HG03439 (cell line): ENCODE measurements around the gene CHST15.

ENCODE experiments used
- ATAC-seq: cut with Tn5 transposase; IDR thresholded peaks from one replicate; pipeline ENCODE4 v1.9.1; 2021; ENCODE audit warnings: mild to moderate bottlenecking, moderate library complexity; ENCODE audit not compliant: unreplicated experiment

The CHST15 gene, protein sequence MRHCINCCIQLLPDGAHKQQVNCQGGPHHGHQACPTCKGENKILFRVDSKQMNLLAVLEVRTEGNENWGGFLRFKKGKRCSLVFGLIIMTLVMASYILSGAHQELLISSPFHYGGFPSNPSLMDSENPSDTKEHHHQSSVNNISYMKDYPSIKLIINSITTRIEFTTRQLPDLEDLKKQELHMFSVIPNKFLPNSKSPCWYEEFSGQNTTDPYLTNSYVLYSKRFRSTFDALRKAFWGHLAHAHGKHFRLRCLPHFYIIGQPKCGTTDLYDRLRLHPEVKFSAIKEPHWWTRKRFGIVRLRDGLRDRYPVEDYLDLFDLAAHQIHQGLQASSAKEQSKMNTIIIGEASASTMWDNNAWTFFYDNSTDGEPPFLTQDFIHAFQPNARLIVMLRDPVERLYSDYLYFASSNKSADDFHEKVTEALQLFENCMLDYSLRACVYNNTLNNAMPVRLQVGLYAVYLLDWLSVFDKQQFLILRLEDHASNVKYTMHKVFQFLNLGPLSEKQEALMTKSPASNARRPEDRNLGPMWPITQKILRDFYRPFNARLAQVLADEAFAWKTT

DNA sequence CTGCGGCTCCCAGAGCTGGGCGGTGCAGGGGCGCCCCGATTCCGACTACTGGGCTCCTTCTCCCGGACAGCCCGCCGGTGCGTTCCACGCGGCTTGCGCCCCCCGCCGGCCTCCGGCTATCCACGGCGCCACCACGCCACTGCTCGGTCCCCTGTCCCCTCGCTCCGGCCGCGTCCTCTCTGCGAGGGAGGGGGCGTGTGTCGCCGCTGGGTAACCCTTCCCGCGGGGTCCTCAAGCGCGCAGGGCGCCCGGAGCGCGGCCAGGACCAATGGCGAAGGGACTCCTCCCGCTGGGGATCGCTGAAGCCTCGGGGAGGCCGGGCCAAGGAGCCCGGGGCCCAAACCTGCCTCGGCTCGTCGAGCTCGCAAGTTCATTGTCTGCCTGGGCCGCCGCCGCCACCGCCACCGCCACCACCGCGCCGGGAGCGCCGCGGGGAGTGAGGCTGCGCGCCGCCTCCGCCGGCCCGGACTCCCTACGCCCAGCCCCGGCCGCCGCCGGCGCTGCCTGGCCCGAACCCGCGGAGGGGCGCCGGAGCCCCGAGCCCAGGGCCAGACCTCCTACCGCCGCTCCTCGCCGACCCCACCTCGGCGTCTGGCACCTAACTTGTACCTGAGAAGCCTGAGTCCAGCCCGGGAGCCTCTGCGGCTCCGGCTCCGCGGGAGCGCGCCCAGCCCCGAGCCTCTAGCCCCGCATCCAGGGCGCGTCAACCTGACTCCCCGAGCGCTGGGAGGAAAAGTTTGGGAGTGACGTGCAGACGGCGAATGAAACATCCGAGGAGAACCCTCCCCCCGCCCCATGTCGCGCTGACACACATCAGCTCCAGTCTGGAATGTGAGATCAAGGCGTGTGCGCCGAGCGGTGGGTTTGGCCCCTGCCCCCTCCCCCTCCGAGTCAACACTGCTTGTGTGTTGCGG, at the start of gene CHST15:
TSS of gene CHST15 (minus strand) at position 739 of the 914 bp plus-strand sequence. CDS start 47,386 bp downstream, outside the sequence.
- peak; percentile 38 for ATAC-seq

DNA sequence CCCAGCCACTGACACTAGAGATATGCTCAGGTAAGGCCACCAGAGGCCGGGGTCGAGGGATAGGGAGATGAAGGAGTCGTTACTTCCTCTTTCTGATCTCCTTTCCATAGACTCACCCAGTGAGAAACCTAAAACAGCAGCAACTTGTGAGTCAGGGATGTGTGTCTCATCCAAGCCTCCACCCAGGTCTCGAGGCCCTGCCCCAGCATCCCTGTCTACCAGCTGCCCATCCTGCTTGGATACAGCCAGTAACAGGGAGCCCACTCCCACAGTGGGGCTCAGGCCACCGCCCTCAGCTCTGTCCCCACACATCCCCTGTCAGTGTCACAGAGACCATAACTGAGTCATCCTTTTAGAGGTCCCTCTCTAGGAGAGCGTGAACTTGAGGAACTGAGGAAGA, 49.6 kb upstream of the CHST15 start:
- ATAC-seq, result no peak

DNA sequence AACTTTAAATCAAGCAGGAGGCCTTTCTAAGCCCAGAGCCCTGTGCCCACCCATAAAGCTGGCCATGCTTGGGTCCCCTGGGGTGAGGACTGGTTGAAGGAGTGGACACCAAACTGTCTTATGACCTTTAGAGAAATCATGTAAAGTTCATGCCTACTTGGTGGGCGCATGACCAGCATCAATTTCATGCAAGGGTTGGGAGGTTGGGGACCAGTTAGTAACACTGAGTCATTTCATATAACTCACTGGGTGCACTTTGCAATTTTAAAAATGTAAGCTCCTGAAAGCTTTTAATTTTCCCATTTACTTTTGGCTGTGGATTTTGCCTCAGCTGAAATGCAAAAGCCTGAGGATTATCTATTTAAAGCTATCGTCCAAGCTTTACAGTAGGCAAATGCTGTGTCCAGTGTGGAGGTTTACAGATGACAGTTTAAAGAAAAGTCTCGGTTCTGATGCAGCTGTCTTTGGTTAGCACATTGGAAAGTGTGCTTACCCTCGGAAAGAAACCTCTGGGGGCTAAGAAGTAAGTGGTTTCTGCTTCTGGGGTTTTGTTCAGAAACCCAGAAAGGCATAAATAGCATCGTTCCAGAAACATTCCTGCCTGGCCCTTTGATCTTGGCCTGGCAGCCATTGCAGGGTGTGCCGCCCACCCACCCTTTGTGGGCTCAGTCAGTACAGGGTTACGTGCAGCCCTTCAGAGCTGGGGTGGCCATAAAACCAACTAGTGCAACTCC, 48.8 kb upstream of the CHST15 start:
- no peak for ATAC-seq

DNA sequence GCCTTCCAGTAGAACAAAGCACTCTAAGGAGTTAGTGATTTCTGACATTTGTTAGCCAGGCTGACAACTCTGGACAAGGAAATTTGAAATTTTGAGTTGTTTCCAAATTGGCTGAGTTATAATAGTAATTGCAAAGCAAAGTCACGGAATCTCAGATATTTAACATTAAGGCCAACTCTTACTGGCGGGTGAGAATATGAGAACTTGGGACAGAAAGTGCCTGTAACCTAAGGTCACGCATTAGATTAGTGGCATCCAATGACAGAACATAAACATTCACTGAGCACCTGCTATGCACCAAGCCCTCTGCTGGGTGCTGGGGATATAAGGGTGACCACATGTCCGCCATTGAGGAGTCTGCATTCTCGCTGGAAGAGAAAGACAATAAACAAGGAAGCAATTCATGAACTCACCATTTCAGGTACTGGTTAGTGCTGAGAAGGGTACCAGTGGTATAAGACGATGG, 45.5 kb upstream of the CHST15 start:
- ATAC-seq, result no peak

DNA sequence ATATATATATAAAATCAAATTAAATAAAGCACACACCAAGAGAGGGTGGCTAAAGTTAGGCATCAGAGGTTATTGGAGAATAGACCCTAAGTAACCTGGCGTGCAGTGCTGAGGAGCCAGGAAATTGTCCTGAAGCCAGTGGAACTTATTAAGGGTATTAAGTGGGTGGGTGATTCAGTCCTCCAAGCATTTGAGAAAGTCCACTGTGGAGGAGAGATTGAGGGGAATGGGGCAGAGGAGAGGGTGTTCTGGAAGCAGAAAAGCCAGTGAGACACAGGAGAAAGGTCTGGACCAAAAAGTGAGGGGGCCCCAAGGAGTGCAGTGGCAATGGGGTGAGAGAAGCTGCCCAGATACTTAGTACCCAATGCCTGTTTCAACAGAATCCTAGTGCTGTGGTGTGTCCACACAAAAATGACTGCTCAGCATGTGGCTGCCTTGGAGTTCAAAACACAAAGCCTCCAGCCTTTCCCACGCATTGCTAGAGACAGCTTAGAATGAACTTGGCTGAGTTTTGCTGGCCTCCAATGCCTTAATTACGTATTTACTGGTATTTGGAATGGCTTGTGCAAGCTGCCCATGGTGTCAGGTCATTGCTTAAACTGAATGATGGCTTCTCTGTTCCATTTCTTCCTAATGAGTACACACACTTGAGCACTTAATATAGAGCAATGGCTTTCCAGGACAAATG, 44.9 kb upstream of the CHST15 start:
- ATAC-seq, result no peak

DNA sequence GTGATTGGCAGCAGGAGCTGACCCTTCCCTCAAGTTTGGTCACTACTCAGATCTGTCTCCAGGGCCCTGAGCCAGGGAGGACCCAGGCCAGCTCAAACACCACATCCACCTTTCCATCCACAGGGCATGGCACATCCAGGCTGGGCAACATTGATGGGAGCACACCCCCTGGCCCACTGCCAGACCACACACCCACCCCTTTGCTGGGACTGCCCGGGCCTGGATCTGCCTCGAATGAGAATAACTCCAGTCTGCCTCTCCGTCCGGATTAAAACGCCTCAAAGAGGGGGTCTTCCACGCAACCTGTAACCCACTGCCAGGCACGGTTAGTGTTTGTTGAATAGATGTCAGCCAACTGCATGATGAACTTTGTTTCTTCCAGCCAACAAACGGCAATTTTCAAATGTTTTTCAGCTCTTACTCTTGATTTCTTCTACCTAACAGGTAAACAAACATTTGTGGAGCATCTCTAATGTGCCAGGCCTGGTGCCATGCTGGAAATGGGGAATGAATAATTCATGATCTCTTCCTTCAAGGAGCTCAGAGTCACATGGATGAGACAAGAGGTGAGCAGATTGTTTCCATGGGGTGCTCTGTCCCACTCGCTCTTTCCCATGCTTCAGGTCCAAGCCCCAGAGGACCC, 41.0 kb upstream of the CHST15 start:
- no peak for ATAC-seq

DNA sequence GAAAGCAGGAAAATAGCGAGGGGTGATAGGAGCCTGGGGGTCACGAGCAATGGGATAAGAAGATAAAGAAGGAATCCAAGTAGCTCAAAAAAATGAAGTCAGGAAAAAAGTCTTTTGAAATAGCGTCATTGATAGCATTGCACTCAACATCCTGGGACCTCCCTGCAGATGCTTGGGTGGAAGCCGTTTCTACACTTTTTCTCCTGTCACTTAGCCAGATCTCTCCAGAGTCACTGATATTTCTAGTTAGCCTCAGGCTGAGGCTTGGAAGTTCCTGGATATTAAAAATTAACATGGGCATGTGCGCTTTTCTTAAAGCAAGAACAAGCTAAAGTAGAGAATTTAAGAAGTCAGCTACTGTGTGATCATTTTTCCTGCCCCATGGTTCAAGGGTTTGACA, 39.5 kb upstream of the CHST15 start:
- no peak for ATAC-seq

DNA sequence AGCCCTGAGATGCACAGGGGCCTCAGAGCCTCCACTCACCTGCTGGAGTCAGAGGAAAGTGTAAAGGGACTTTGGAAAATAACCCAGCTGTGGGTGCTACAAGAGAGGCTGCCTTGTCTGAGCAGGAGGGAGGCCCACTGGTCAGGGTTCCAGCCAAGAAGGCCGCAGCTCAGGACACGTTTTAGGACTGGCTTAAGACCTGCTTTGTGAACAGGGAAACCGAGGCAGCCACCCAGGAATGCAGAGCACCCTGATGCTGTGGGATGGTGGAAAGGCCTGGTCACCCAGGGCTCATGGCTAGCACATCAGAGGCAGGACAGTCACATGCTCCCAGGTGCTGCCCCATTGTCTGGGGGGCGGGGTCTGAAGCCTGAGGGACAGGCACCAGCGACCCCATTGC, 38.9 kb upstream of the CHST15 start:
- ATAC-seq, result no peak

DNA sequence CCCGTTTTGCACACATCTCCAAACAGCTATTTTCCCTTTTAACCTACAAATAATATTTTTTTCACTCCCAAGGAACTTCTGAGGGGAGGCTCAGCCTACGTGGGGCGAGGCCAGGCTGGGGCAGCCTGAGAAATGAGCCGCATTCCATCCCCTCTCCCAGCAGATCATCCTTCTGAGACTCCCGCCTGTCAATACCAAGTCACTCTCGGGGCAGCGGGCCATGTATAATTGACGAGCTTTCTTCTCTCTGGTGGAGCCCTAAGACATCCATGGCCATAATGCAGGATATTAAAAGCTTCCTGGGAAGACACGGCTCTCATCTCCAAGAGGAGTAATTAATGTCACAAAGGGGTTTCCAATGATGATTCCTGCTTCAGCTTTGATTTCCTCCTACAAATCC, 37.8 kb upstream of the CHST15 start:
- no peak for ATAC-seq

DNA sequence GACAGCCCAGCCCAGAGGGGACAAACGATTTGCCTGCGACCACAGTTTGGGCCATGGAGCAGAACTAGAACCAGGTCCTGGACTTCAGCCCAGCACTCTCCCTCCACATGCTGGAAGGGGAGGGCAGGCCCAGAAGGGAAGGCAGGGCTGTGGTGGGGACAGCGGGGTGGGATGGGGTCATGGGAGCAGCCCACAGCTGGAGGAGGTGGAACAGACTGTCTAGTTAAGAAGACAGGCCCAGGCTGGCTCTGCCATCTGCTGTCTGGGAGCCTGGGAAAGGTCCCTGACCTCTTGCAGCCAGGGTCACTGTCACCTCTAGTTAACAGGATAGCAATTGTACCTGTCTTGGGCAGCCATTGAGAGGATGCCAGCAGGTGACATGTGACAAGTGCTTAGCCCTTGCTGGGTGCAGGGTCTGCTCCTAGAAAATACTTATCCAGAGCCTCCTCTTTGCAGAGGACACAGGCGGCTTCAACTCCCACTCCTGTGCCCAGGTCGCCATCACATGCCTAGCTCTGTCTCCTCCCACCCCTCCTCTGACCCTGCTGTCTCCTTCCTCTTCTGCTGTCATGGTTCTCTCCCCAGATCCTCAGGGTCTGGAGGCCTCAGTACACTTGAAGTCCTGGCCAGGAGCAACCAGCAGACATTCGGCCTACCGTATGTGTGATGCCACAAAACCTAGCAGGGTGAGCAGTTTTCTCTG, 37.0 kb upstream of the CHST15 start:
- no peak for ATAC-seq

DNA sequence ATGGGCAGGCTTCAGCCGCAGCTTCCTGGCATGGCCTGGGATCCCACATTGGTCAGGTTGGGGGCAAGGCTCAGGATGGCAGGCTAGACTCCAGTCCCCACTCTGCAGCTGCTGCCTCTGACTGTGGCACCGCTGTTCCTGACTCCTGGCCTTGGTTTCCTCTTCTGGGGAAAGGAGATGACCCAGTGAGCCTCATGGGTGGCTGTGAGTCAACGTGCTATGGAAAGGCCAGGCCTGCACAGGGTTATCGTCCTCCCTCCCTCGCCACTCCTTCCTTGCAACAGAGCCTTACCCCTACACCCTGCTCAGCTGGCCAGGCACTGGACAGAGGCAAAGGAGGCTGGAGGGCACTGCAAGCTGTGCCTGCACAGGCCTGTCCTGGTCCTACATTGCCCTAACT, 36.1 kb upstream of the CHST15 start:
- ATAC-seq, result no peak

DNA sequence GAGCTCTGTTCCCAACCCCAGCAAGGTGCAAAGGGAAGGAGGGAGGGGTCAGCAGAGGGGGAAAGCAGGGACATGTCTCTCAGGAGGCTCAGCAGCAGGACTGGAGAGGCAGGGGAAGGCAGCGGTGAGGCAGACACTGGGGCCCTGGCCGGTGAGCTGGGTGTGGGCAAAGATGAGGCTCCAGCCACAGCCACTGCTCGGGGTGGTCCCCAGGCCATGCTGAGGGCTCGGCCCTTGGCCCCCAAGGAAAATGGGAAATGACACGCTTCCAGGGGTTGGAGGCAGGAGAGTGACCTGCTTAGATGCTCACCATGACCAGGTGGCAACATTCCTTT, 35.4 kb upstream of the CHST15 start:
- no peak for ATAC-seq

DNA sequence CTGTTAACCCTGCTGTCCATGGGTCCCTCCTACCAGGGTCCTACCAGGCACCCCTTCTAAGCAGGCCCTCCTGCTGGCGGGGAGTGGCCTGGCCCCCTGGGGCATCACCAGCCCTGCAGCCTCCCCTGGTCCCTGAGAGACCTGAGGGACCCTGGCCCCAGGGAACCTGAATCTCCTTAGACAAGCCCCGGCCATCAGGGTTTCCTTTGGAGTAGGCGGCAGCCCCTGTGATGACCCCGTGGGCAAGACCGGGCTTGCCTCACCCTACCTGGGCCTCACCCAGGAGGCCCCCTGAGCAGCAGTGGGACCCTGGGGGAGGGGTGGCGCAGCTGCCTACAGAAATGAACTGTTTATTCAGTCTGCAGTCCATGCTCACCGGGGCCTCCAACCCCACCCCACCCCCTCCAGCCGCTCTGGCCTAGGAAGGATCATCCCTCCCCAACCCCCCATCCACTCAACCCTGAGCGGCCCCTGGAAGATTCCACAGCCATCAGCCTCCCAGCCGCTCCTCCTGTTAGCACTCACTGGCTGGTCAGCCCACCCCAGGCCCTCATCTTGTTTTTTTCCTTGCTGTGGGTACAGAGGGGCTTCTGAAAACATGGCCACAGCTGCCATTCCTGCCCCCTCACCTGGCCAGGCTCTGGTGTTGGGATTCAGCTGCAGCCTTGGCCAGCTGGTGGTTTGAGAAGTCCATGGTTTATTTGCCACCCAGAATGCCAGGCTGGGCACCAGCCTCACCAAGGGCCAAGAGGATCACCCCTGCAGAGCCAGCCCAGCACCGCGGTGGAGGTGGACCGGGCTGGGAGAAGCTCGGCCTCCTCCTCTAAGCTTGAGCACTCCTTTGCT, 34.8 kb upstream of the CHST15 start:
- no peak for ATAC-seq

DNA sequence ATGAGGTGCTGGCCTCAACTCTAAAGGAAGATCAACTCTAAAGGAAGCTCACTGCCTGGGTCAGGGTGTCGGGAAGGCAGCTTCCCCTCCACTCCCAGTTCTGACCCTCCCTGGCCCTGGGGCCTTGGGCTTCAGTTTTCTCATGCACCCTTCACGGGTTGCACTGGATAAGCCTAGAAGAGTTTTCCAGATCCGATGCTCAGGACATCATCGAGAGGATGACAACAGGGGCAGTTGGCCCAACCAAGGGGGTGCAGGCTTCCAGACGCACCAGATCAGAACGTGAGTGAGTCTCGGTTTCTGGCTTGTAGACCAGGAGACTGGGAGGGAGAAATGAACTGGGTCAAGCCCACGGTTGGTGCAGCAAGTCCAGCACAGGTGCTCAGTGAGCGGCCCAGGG, 34.2 kb upstream of the CHST15 start:
- no peak for ATAC-seq

DNA sequence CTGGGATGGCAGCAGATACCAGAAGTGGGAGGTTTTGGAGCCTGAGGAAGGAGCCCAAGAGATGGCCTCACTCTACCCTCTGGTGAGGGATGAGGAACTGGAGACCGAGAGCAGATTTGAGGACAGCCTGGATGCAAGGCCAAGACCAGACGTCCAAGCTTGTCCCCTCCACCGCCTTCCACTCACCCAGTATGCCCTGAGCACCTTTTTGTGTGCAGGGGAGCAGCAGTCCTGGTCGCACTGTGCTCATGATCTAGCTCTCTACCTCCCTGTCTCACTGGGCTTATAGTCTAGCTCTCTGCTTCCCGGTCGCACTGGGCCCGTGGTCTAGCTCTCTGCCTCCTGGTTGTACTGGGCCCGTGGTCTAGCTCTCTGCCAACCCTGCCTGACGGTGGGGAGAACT, 33.6 kb upstream of the CHST15 start:
- no peak for ATAC-seq

DNA sequence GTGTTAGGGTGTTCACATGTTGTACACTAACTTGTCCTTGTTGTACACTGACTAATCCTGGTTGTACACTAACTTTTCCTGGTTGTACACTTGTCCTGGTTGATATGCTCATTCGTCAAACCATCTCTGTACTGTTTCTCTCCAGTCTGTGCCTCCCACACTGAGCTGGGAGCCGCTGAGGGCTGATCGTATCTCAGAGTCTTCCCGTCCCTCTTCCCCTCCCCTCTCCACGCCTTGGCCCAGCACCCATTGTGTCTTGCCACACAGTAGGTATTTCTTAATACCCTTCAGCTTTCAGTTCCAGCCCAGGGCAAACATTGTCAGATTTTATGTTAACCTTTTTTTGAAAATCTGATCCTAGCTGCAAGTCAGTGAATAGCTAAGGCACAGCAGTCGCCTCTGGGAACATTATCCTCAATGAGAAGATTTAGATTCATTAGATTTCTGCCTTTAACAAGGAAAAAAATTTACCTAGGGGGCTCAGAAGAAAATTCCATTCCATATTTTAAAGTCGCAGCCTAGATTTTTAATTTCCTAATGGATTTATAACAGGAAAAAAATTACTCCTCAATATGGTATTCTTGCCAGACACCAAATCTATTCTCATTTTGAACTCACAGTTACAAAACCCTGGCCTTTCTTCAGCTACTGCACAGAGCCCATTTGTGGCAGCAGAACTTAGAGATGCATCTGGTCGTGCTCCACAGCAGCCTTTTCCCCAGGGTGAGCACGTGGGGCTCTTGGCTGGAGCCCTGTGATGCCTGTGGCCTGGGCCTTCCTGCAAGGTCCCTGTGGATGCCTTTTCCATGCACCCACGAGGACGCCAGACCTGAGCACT, 33.0 kb upstream of the CHST15 start:
- ATAC-seq, result no peak

DNA sequence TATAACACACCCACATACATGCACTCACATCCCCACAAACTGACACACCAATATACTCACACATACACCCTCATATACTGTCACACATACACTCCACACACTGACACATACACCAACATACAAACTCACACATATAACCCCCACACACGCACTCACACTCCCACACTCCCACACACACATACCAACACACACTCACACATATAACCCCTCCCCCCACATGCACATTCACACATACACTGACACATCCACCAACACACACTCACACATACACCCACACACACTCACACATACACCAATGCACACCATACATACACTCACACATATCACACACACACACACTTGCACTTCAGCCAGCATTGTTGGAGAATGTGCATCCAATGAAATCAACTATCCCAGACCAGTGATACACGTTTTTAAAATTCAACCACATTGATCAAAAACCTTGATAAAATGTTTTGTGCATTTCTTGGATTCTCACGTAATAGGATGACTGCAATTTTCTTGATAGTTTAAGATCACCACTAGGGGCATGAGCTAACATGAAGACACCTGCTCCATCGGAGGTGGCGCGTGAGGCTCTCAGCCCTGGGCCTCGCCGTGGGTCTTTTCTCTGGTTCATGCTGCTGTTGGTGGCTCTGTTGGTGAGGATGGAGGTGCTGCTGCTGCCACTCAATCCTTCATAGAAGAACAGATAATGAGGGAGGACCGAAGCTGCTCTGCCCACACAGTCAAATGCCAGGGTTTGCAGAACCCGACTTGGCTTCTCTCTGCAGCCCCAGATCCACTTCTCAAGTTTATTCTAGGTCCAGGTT, 32.1 kb upstream of the CHST15 start:
- ATAC-seq, result no peak
